Caco-2 (cell line): ENCODE measurements around the gene SEZ6L2. TPM values are rescaled to one million over a fixed set of nuclear protein-coding genes. Genes with fewer than 3 reads are reported as not detected.

ENCODE experiments used
- BruUV-seq: library from RNA; stranded (reverse); fragments of 400-500 nt; replicated peaks from 2 replicates; lab custom pipeline; 2021; lab: Mats Ljungman, UMichigan
- CTCF ChIA-PET: fragments of 300-600 bp; sonication (Branson Sonifier 250); formaldehyde crosslinking; loops from one replicate; lab custom pipeline; 2022; ENCODE audit warnings: antibody characterized with exemption; lab: Charles Lee
- POLR2A ChIA-PET: fragments of 300-600 bp; sonication (Branson Sonifier 250); formaldehyde crosslinking; loops from one replicate; lab custom pipeline; 2022; ENCODE audit warnings: antibody characterized with exemption; lab: Charles Lee
- DNase-seq, 2 experiments: peaks; one replicate each; pipeline versions ENCODE4 v3.0.0 to v3.0.0-alpha.2; 2020 to 2022
- H3K27me3 ChIP-seq: replicated peaks from 2 replicates; pipeline ENCODE4 v1.6.0; 2011; ENCODE audit warnings: low read length; ENCODE audit not compliant: control insufficient read depth, insufficient read depth
- H3K36me3 ChIP-seq: 2 replicates; pipeline ENCODE4 v1.5.1; 2011; ENCODE audit warnings: low read length; ENCODE audit not compliant: control insufficient read depth, insufficient read depth
- H3K4me1 ChIP-seq: fragments of 250-450 bp; sonication (Bioruptor Pico); 2 replicates; pipeline ENCODE4 v1.5.1; 2020; ENCODE audit warnings: mild to moderate bottlenecking
- H3K4me3 ChIP-seq: 2 replicates; pipeline ENCODE4 v1.5.1; 2011; ENCODE audit warnings: low read depth, mild to moderate bottlenecking, control low read depth, low read length
- H3K9me3 ChIP-seq: fragments of 250-450 bp; sonication (Bioruptor Pico); 2 replicates; pipeline ENCODE4 v1.5.1; 2020; ENCODE audit warnings: mild to moderate bottlenecking, moderate library complexity
- H3K27ac Mint-ChIP-seq: one replicate; pipeline ENCODE4 v1.8.0; 2022; ENCODE audit warnings: mixed read lengths; ENCODE audit not compliant: unreplicated experiment
- H3K27me3 Mint-ChIP-seq: one replicate; pipeline ENCODE4 v1.8.0; 2022; ENCODE audit warnings: mixed read lengths; ENCODE audit not compliant: insufficient read depth, unreplicated experiment
- H3K36me3 Mint-ChIP-seq: one replicate; pipeline ENCODE4 v1.8.0; 2022; ENCODE audit warnings: mild to moderate bottlenecking, mixed read lengths; ENCODE audit not compliant: insufficient read depth, unreplicated experiment
- H3K4me1 Mint-ChIP-seq: one replicate; pipeline ENCODE4 v1.8.0; 2022; ENCODE audit warnings: low read depth, mixed read lengths; ENCODE audit not compliant: unreplicated experiment
- H3K4me3 Mint-ChIP-seq: one replicate; pipeline ENCODE4 v1.8.0; 2022; ENCODE audit warnings: mild to moderate bottlenecking, moderate library complexity, mixed read lengths; ENCODE audit not compliant: unreplicated experiment
- H3K9me3 Mint-ChIP-seq: one replicate; pipeline ENCODE4 v1.8.0; 2022; ENCODE audit warnings: mixed read lengths; ENCODE audit not compliant: unreplicated experiment
- CTCF ChIP-seq, 2 experiments: fragments of 200-600 bp in 1 of 2; IDR thresholded peaks; 1 replicate in 1 of 2; 2 replicates in 1 of 2; pipeline versions ENCODE4 v1.5.1 to v1.8.0; 2011 to 2022; ENCODE audit warnings: antibody characterized with exemption in 1 of 2, control low read depth in 1 of 2, inconsistent platforms in 1 of 2, low read depth in 1 of 2, low read length in 1 of 2, mild to moderate bottlenecking in 1 of 2, moderate library complexity in 1 of 2; ENCODE audit not compliant: insufficient read depth in 1 of 2, severe bottlenecking in 1 of 2, unreplicated experiment in 1 of 2
- intact Hi-C: fragments of 100-400 bp; cut with micrococcal nuclease; formaldehyde crosslinking; loops from one replicate; pipeline ENCODE4 v1.10.0; 2022; ENCODE audit not compliant: unreplicated experiment
- total RNA-seq: library from RNA; stranded (reverse); gene quantifications from 2 replicates; pipeline ENCODE4 v1.2.3, GENCODE V29; 2022

Gene SEZ6L2
- total RNA-seq, 1 experiment from 2014 or later: 24.1 TPM

DNA sequence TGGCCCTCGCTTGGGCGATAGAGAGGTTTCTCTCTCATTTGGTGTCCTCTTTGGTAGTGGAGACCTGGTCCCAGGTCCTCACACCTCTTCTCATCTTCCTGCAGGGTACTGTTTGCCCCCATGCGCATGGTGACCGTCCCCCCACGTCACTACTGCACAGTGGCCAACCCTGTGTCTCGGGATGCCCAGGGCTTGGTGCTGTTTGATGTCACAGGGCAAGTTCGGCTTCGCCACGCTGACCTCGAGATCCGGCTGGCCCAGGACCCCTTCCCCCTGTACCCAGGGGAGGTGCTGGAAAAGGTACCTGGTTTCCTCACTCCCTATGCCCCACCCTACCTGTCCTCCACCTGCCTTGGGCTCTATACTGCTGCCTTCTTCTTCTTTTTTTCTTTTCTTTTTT is 68.6 kb downstream of the SEZ6L2 start:
- no peak for TF ChIP-seq CTCF (IDR thresholded peaks at IDR 0.05; ENCODE audit: insufficient read depth in 1 of 2, low read depth in 1 of 2, low read length in 1 of 2, severe bottlenecking in 1 of 2, unreplicated experiment in 1 of 2)
- H3K4me3 ChIP-seq: no peak overlapping the region
- H3K4me1 ChIP-seq: peaks cover 37% of the 10 kb centered on the region
- ChIA-PET CTCF (no interaction called here), POLR2A (no interaction called here)
- H3K36me3 ChIP-seq: 0 out of 2 replicates have a peak, but pooled peaks cover 2% of the 10 kb centered on the region
- H3K27me3 Mint-ChIP-seq: no peaks in the 10 kb centered on the region
- H3K9me3 Mint-ChIP-seq: no peaks in the 10 kb centered on the region
- no TSS peak for BruUV-seq
- intact Hi-C loops: no loop called here
- peaks cover 24% of the 10 kb centered on the region for H3K36me3 Mint-ChIP-seq
- no peaks in the 10 kb centered on the region for H3K9me3 ChIP-seq
- H3K4me3 Mint-ChIP-seq: peak overlapping the region; percentile 59
- DNase-seq: no peak
- H3K27me3 ChIP-seq: no peaks in the 10 kb centered on the region
- H3K4me1 Mint-ChIP-seq: peaks cover 20% of the 10 kb centered on the region
- H3K27ac Mint-ChIP-seq: peak overlapping the region; percentile 89

DNA sequence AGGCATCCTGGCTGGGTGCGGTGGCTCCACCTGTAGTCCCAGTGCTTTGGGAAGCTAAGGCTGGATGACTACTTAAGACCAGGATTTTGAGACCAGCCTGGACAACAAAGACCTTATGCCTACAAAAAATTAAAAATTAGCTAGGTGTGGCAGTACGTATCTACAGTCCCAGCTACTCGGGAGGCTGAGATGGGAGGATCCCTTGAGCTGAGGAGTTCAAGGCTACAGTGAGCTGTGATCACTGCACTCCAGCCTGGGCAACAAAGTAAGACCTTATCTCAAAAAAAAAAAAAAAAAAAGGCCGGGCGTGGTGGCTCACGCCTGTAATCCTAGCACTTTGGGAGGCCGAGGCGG is 73.0 kb downstream of the SEZ6L2 start:
- intact Hi-C loops: no loop called here
- no peak for TF ChIP-seq CTCF (IDR thresholded peaks at IDR 0.05; ENCODE audit: insufficient read depth in 1 of 2, low read depth in 1 of 2, low read length in 1 of 2, severe bottlenecking in 1 of 2, unreplicated experiment in 1 of 2)
- H3K36me3 ChIP-seq: no peaks in the 10 kb centered on the region
- no peaks in the 10 kb centered on the region for H3K9me3 Mint-ChIP-seq
- H3K27me3 Mint-ChIP-seq: no peaks in the 10 kb centered on the region
- no peak overlapping the region for H3K4me3 ChIP-seq
- H3K4me3 Mint-ChIP-seq: no peak overlapping the region
- peak overlapping the region; percentile 83 for H3K27ac Mint-ChIP-seq
- H3K27me3 ChIP-seq: no peaks in the 10 kb centered on the region
- ChIA-PET POLR2A (no interaction called here), CTCF (interaction anchor here (1.0 to 1.5 kb wide), 2 partner anchors 17 to 23 kb away, joined by 3 to 7 read pairs; no protein-coding TSS in a partner anchor)
- peaks cover 27% of the 10 kb centered on the region for H3K4me1 Mint-ChIP-seq
- H3K9me3 ChIP-seq: no peaks in the 10 kb centered on the region
- H3K4me1 ChIP-seq: peaks cover 54% of the 10 kb centered on the region
- no TSS peak for BruUV-seq
- H3K36me3 Mint-ChIP-seq: peaks cover 22% of the 10 kb centered on the region
- DNase-seq: no peak

DNA sequence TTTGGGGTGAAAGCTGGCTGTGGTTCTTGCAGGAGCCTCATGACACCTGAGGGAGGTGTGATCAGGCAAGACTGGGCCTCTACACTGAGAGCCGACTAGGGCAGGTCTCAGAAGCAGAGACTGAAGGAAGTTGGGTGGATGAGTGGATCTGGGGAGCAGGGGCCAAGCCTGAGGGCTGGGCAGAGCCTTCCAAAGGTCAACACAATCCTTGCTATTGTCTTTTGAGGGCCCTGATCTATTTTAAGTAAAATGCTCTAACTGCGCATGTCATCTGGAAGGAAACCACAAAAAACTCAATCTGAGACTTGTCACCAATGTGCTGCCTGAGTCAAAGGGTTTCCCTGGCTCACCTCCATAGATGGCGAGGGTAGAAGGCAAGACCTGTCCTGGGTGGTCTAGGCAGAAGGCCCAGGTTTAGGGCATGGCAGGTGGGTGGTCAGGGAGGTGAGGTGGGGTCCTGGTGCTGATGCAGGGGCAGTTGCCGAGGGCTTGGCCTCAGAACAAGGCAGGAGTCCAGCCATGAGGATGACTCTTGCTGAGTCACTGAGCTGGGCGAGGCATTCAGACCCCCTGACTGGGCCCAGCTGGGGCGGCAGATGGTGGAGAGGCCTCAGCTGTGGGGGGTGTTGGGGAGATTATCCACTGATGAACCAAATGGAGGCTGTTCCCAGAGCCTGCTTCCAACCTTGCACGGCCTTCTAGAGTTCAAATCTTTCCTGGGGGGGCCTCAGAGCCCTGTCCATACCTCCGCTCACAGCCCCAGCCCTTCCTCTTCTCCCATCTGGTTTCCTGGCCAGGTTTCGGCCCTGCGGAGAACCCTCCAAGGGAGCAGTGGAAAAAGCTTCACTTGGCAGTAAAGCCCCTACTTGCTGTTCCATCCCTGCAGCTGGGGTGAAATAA is 74.0 kb downstream of the SEZ6L2 start:
- TF ChIP-seq CTCF (IDR thresholded peaks at IDR 0.05; ENCODE audit: insufficient read depth in 1 of 2, low read depth in 1 of 2, low read length in 1 of 2, severe bottlenecking in 1 of 2, unreplicated experiment in 1 of 2): no peak

More for the DNA sequence above, 74.0 kb downstream of the SEZ6L2 start:
- Mint-ChIP-seq H3K4me3 (no peak overlapping the region), H3K9me3 (no peaks in the 10 kb centered on the region), H3K27me3 (no peaks in the 10 kb centered on the region), H3K36me3 (peaks cover 27% of the 10 kb centered on the region), H3K4me1 (peaks cover 21% of the 10 kb centered on the region), H3K27ac (peak overlapping the region; percentile 53)
- Histone ChIP-seq H3K4me3 (no peak overlapping the region), H3K36me3 (no peaks in the 10 kb centered on the region), H3K27me3 (no peaks in the 10 kb centered on the region), H3K4me1 (peaks cover 53% of the 10 kb centered on the region), H3K9me3 (no peaks in the 10 kb centered on the region)
- intact Hi-C loops: no loop called here
- DNase-seq: no peak
- POLR2A ChIA-PET: no interaction called here
- BruUV-seq: no TSS peak
- CTCF ChIA-PET: interaction anchor here (1.5 to 1.9 kb wide), 2 partner anchors 9 to 23 kb away, joined by 3 to 7 read pairs; partner anchors contain the start of gene PAGR1
